H7 (cell line): Measurements from ENCODE around the gene ROPN1. TPM values are rescaled to one million over a fixed set of nuclear protein-coding genes. Genes with fewer than 3 reads are reported as not detected.
"Not testable (repeated sequence)": the region's sequence is repeated elsewhere in the genome, so short reads cannot be mapped to it uniquely, and the experiment has no call there.

Experiments
- DNase-seq: peaks from one replicate; pipeline ENCODE4 v3.0.0; 2012
- H3K27me3 ChIP-seq: 2 replicates; pipeline ENCODE4 v1.6.0; 2011; ENCODE audit warnings: mild to moderate bottlenecking, low read length; ENCODE audit not compliant: control insufficient read depth, insufficient read depth
- H3K36me3 ChIP-seq: replicated peaks from 2 replicates; pipeline ENCODE4 v1.5.1; 2011; ENCODE audit warnings: low read length; ENCODE audit not compliant: control insufficient read depth, insufficient read depth
- H3K4me3 ChIP-seq: 2 replicates; pipeline ENCODE4 v1.5.1; 2011; ENCODE audit warnings: low read depth, mild to moderate bottlenecking, control low read depth, low read length, moderate library complexity; ENCODE audit not compliant: insufficient read depth
- total RNA-seq: library from RNA; depleted of rRNA; stranded (reverse); fragments of >200 nt; shearing (Covaris generic); gene quantifications from 2 replicates; pipeline ENCODE4 v1.2.3, GENCODE V29; 2014

The ROPN1 gene
- total RNA-seq, 1 experiment from 2014 or later, result not detected

DNA sequence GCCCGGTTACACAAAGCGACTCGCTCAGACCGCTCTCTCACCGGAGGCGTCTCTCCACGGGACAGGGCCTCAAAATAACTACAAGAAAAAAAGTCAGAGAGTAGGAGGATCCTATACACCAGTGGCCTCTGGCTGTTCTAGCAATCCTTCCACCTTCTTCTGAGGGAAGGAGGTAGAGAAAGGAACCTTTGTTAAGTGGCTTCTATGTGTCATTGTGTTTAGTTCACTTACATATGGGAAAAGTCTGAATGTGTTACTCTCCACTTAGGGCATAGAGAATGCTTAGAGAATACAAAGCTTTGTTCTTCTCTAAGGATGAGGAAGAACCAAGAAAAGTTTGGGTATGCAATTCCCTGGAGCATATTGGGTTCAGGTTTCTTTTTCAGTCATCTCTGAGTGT, 15.0 kb downstream of the ROPN1 start:
- H3K4me3 ChIP-seq, H3K27me3 ChIP-seq, DNase-seq, H3K36me3 ChIP-seq: not testable (repeated sequence)

GRCh38 chr3:123976181-123976898, 15.6 kb downstream of the ROPN1 start:
- H3K27me3 ChIP-seq, H3K36me3 ChIP-seq, DNase-seq, H3K4me3 ChIP-seq: not testable (repeated sequence)

DNA sequence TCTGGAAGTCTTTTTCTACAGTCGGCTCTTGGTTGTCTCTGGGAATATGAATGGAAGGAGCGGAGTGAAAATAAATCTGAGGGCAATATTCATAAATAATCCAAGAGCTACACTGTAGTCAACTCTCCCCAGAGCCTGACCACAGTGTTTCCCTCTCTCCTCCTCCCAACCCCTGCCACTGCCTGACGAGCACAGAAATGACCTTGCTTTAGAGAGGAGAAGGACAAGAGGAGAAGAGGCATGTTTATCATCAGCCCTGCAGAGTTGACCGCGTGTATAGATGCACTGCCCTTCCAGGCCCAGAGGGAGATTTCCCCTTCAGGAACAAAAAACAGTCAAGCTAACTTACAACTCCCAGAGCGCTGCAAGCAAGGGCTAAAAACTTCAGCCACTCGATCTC, 16.9 kb downstream of the ROPN1 start:
- H3K4me3 ChIP-seq, H3K36me3 ChIP-seq, DNase-seq, H3K27me3 ChIP-seq: not testable (repeated sequence)

- Histone ChIP-seq H3K36me3 (no peaks in the 10 kb centered on the region), H3K27me3 (no peaks in the 10 kb centered on the region; the same call in 1 of the 2 replicates), H3K4me3 (no peak overlapping the region)
- DNase-seq, result no peak
These were observed 20.5 kb downstream of the ROPN1 start for GRCh38 chr3:123971406-123971805.

GRCh38 chr3:123967260-123967659, 24.7 kb downstream of the ROPN1 start:
- H3K36me3 ChIP-seq, H3K4me3 ChIP-seq, H3K27me3 ChIP-seq, DNase-seq: not testable (repeated sequence)

- not testable (repeated sequence) for DNase-seq, H3K36me3 ChIP-seq, H3K27me3 ChIP-seq, H3K4me3 ChIP-seq
These were observed 25.1 kb downstream of the ROPN1 start for GRCh38 chr3:123966799-123967198.

DNA sequence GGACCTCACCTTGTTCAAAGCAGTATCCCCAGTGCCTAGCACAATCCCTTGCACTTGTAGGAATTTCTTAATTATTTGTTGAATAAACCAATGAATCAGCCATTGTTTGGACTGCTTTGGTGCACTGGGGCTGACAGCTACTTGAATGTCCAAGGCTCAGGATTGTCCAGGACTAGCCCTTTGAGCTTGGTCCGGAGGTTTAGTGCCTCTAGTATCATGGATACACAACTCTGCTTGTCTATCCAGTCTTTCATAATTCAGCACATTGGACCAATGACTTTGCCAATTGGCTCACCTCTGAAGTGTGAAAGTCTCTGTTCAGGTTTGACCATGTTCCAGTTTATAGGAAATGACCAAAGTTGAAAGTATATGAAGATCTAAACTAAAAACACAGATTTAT, 27.1 kb downstream of the ROPN1 start:
- H3K27me3 ChIP-seq, H3K36me3 ChIP-seq, DNase-seq, H3K4me3 ChIP-seq: not testable (repeated sequence)

- DNase-seq, result no peak
- peaks cover 2% of the 10 kb centered on the region for H3K36me3 ChIP-seq
These were observed 30.4 kb downstream of the ROPN1 start for GRCh38 chr3:123961508-123961856.

GRCh38 chr3:123960781-123961507, 31.0 kb downstream of the ROPN1 start, which contains the start of gene CCDC14:
TSS of gene CCDC14 (minus strand) at chr3:123961229. CDS start at chr3:123961173, 56 bp downstream.
- Histone ChIP-seq H3K36me3 (peaks cover 2% of the 10 kb centered on the region), H3K4me3 (peak within 1 kb of the TSS; percentile 87), H3K27me3 (peaks cover 2% of the 10 kb centered on the region; the same call in 1 of the 2 replicates)
- peak; percentile 93 for DNase-seq

More at GRCh38 chr3:123961508-123961856, 30.4 kb downstream of the ROPN1 start:
- peak overlapping the region; percentile 33; the same call in 1 of the 2 replicates for H3K4me3 ChIP-seq
- H3K27me3 ChIP-seq, result peaks cover 2% of the 10 kb centered on the region; the same call in 1 of the 2 replicates

DNA sequence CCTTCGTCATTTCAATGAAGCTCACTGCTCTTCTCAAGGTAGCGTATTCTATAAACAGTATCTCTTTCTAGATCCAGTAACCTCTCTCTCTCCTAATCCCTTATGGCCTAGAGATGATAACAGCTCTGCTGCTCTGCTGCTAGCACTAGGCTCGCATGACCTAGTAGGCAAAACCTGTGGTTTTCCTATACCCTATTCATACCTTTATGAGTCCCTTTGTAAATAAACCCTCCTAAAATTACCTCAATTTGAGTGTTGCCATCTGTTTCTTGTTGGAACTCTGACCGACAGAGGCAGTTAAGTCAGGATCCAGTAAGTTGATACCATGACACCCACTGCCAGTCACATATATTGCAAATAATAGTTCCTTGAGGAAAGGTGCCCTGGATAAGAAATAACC, 38.2 kb downstream of the ROPN1 start:
- no peak for DNase-seq
- no peak overlapping the region for H3K4me3 ChIP-seq
- no peaks in the 10 kb centered on the region for H3K27me3 ChIP-seq
- peaks cover 14% of the 10 kb centered on the region for H3K36me3 ChIP-seq

GRCh38 chr3:123952844-123953520, 38.9 kb downstream of the ROPN1 start:
- no peak for DNase-seq
- peaks cover 14% of the 10 kb centered on the region for H3K36me3 ChIP-seq
- no peaks in the 10 kb centered on the region for H3K27me3 ChIP-seq
- no peak overlapping the region for H3K4me3 ChIP-seq

DNA sequence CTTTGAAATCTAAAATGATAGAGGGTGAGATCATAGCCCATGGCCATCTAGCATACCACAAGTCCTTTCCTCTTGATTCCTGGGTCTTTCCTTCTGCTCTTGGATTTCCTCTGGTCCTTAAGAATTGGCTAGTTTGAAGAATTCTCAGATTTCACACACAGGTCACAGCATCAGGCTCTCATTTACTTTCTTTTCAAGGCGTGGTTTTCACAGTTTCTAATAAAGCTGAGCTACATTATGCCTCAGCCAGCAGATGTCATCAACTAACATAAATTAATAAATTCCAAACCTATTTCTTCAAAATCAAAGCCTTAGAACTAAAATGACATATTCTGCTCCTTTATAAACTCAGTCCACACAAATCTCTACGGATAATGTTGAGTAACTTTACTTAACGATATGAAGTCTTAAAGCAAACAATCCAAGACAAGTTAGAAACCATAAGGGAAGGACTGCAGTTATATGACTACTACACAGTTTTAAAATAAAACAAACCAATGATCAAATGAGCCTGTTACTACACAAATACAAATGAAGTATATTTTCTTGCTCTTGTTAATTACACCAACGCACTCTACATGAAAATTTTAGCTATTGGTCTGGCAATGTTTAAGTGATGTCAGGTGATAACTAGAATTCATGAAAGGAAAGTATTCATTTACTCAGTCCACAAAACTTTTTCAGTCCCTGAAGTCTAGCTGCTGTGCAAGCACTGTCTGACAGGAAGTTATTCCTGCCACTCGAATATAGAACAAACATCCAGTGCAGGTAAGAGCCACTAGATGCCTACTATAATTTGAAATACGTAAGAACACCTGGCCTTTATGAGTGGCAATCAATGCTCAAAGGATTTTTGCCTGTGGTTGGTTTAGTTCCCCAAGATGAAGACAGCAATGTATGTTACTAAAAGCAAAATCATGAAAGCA, 40.1 kb downstream of the ROPN1 start:
- Histone ChIP-seq H3K4me3 (no peak overlapping the region), H3K36me3 (peaks cover 18% of the 10 kb centered on the region), H3K27me3 (no peaks in the 10 kb centered on the region)
- no peak for DNase-seq

DNA sequence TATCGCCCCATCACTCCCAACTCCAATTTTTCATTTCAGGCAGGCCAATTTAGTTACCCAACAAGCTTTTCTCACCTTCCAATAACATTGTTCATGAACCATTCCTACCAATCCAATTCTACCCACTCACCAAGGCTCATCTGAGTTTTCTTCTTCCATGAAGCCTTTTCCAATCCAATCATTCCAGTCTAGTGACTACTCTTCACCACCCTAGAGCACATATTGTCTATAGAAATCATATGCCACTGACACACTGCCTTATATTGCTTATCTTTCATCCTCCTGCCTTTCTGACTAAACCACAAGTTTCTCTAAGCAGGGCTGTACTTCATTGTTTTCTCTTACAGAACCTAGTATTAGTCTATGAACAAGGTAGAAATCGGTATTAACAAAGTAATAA, 42.3 kb downstream of the ROPN1 start:
- H3K4me3 ChIP-seq, result no peak overlapping the region
- DNase-seq, result no peak
- peaks cover 15% of the 10 kb centered on the region for H3K36me3 ChIP-seq
- H3K27me3 ChIP-seq, result no peaks in the 10 kb centered on the region

GRCh38 chr3:123948449-123948848, 43.5 kb downstream of the ROPN1 start:
- Histone ChIP-seq H3K4me3 (no peak overlapping the region), H3K36me3 (peaks cover 19% of the 10 kb centered on the region), H3K27me3 (no peaks in the 10 kb centered on the region)
- no peak for DNase-seq
